ENCODE results near the gene ZNF277.
A peak's percentile ranks its signal among the peaks of the same experiment; 100 is the strongest.

The ZNF277 gene

DNA sequence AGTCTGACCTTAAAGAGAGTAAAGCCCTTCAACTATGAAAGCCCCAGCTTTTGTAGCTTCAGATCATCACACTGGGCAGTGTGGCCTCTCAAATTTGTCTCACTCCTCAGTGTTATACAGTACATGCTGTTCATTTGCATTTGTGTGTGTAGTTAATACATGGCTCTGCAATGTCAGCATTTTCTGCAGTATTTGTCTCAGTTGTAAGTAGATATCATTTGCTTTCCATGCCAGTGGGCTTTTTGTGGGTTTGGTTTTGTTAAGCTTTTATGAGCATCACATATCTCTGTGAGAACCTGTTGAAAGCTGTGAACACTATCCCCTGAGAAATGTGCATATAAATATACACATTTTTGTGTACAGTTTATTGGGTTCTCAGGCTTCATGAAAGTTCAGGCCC lies 57.0 kb downstream of the ZNF277 start:
- Histone ChIP-seq H3K23ac (ENCODE audit: low read length in 2 of 2) (no peak overlapping the region), H2BK120ac (ENCODE audit: low read depth, low read length) (no peak overlapping the region), H2BK15ac (ENCODE audit: low read depth, poor library complexity, severe bottlenecking) (no peak overlapping the region), H2BK12ac (ENCODE audit: low read length in 2 of 2) (no peak overlapping the region), H3K9me3 (ENCODE audit: control insufficient read depth, low read length) (no peaks in the 10 kb centered on the region), H2AFZ (ENCODE audit: low read depth, low read length) (no peak overlapping the region), H3K4me2 (ENCODE audit: low read length, poor library complexity, severe bottlenecking) (no peak overlapping the region), H2AK5ac (ENCODE audit: low read length, severe bottlenecking) (no peak overlapping the region), H3K27me3 (ENCODE audit: control insufficient read depth in 1 of 2, insufficient read depth in 1 of 2, low read length in 2 of 2) (no peaks in the 10 kb centered on the region), H4K8ac (ENCODE audit: low read length) (no peak overlapping the region), H3K4me3 (ENCODE audit: insufficient read depth in 1 of 2, low read depth in 1 of 2, low read length in 2 of 2) (no peak overlapping the region), H3K9ac (ENCODE audit: low read length) (no peak overlapping the region), H3K18ac (ENCODE audit: low read depth in 1 of 2, low read length in 2 of 2) (no peak overlapping the region), H3K4me1 (ENCODE audit: control insufficient read depth, insufficient read depth, low read depth, low read length) (peaks cover 2% of the 10 kb centered on the region), H3K14ac (ENCODE audit: low read length in 2 of 2) (no peak overlapping the region), H3K27ac (ENCODE audit: low read length, poor library complexity, severe bottlenecking) (no peak overlapping the region), H3K79me1 (replicated peaks; ENCODE audit: low read length, poor library complexity, severe bottlenecking) (peaks cover 22% of the 10 kb centered on the region), H3K36me3 (ENCODE audit: control insufficient read depth in 1 of 2, insufficient read depth in 2 of 2, low read depth in 1 of 2, low read length in 2 of 2) (no peaks in the 10 kb centered on the region), H3K4ac (ENCODE audit: low read depth in 1 of 2, low read length in 2 of 2) (no peak overlapping the region), H4K91ac (ENCODE audit: low read length) (no peak overlapping the region), H2BK5ac (ENCODE audit: low read depth, low read length, poor library complexity, severe bottlenecking) (no peak overlapping the region)
- no peak for DNase-seq

DNA sequence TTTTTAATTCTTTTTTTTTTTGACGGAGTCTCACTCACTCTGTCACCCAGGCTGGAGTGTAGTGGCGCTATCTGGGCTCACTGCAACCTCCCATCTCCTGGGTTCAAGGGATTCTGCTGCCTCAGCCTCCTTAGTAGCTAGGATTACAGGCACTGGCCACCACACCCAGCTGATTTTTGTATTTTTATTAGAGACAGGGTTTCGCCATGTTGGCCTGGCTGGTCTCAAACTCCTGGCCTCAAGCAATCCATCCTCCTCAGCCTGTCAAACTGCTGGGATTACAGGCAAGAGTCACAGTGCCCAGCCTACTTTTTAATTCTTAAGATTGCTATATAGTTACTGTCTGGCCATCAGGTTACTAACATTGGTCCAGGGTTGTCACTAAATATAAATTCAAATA lies 59.6 kb downstream of the ZNF277 start:
- Histone ChIP-seq H3K4me1 (ENCODE audit: control insufficient read depth, insufficient read depth, low read depth, low read length) (peaks cover 2% of the 10 kb centered on the region), H2BK120ac (ENCODE audit: low read depth, low read length) (no peak overlapping the region), H3K14ac (ENCODE audit: low read length in 2 of 2) (no peak overlapping the region), H2BK5ac (ENCODE audit: low read depth, low read length, poor library complexity, severe bottlenecking) (peak overlapping the region; percentile 19), H3K27me3 (ENCODE audit: control insufficient read depth in 1 of 2, insufficient read depth in 1 of 2, low read length in 2 of 2) (no peaks in the 10 kb centered on the region), H3K23ac (ENCODE audit: low read length in 2 of 2) (no peak overlapping the region), H3K4me3 (ENCODE audit: insufficient read depth in 1 of 2, low read depth in 1 of 2, low read length in 2 of 2) (no peak overlapping the region), H2BK12ac (ENCODE audit: low read length in 2 of 2) (no peak overlapping the region), H3K9me3 (ENCODE audit: control insufficient read depth, low read length) (no peaks in the 10 kb centered on the region), H4K91ac (ENCODE audit: low read length) (no peak overlapping the region), H3K18ac (ENCODE audit: low read depth in 1 of 2, low read length in 2 of 2) (no peak overlapping the region), H3K27ac (ENCODE audit: low read length, poor library complexity, severe bottlenecking) (no peak overlapping the region), H3K9ac (ENCODE audit: low read length) (no peak overlapping the region), H2AK5ac (ENCODE audit: low read length, severe bottlenecking) (no peak overlapping the region), H2BK15ac (ENCODE audit: low read depth, poor library complexity, severe bottlenecking) (no peak overlapping the region), H2AFZ (ENCODE audit: low read depth, low read length) (no peak overlapping the region), H3K36me3 (ENCODE audit: control insufficient read depth in 1 of 2, insufficient read depth in 2 of 2, low read depth in 1 of 2, low read length in 2 of 2) (no peaks in the 10 kb centered on the region), H3K4me2 (ENCODE audit: low read length, poor library complexity, severe bottlenecking) (no peak overlapping the region), H3K79me1 (replicated peaks; ENCODE audit: low read length, poor library complexity, severe bottlenecking) (peaks cover 20% of the 10 kb centered on the region), H4K8ac (ENCODE audit: low read length) (no peak overlapping the region), H3K4ac (ENCODE audit: low read depth in 1 of 2, low read length in 2 of 2) (no peak overlapping the region)
- 96% methylated on average over 3 of the region's 3 CpGs for WGBS
- DNase-seq, result peak; percentile 7

DNA sequence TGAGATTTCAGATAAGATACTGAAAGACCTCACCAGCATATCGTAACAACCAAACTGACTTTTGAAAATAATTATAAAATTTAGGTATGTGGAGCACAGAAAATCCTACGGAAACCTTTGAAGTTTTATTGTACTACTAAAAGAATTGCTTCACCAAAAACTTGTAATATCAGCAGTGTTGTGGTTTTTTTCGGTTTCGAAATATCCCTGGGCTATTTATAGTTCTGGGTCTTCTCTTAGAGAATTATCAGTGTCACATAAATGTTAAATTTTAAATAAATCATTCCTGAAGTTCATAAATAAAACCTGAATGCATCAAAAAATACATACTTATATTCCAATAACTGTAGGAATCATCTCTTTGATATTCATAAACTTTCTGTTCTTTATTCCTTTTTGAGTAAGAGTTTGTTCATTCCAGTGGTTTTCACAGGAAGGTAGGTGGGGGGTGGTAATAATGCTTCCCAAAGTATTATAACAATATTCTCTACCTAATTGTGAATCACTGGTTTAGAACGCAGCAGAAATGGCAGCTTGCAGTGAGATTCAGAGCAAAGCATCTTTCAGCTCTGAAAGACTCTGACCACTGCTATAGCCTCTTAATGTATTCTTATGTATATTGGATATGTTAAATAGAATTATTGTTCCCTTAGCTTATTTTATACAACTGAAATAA lies 60.2 kb downstream of the ZNF277 start:
- no CpG with 5 or more reads among the region's 5 CpGs for WGBS
- H3K18ac ChIP-seq (ENCODE audit: low read depth in 1 of 2, low read length in 2 of 2), result no peak overlapping the region

DNA sequence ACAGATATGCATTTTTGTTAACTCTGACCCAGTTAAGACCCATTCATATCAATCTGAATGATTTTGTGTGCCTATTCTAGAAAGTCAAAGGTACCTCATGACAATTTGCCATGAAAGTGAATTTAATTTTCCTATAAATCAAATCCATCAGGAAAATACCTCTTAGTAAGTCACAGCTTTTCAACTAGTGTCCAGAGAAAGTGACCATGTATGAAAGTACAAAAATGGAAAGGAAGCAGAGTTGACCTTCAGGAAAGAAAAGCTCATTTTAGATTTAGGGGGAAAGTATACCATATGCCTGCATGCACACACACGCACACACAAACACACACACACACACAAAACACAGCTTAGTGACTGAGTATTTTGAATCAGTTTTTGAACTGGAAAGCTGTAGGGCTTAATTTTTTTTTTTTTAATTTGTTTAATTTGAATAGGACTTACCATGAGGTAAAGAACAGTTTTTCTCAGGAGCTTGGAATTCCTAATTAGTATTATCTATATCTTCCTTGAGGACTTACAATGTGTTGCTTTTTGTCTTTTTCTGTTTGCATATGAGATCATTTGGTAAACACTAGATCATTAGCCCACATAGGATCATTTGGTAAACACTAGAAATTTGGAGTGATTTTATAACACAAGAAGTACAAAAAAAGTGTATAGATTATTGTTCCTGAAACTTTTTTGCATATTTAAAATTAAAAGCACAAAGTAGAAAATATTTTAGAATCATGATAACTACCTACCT lies 61.6 kb downstream of the ZNF277 start:
- no CpG with 5 or more reads among the region's 1 CpG for WGBS
- H3K27me3 ChIP-seq (ENCODE audit: control insufficient read depth in 1 of 2, insufficient read depth in 1 of 2, low read length in 2 of 2), result no peaks in the 10 kb centered on the region
- H3K9me3 ChIP-seq (ENCODE audit: control insufficient read depth, low read length), result no peaks in the 10 kb centered on the region

More for the DNA sequence above, 60.2 kb downstream of the ZNF277 start:
- no peak overlapping the region for H3K23ac ChIP-seq (ENCODE audit: low read length in 2 of 2)
- no peaks in the 10 kb centered on the region for H3K9me3 ChIP-seq (ENCODE audit: control insufficient read depth, low read length)
- H3K4me1 ChIP-seq (ENCODE audit: control insufficient read depth, insufficient read depth, low read depth, low read length), result peaks cover 2% of the 10 kb centered on the region
- H3K4me2 ChIP-seq (ENCODE audit: low read length, poor library complexity, severe bottlenecking), result no peak overlapping the region
- H2BK120ac ChIP-seq (ENCODE audit: low read depth, low read length), result no peak overlapping the region
- H4K91ac ChIP-seq (ENCODE audit: low read length), result no peak overlapping the region
- no peak overlapping the region for H3K4me3 ChIP-seq (ENCODE audit: insufficient read depth in 1 of 2, low read depth in 1 of 2, low read length in 2 of 2)
- no peak overlapping the region for H2BK5ac ChIP-seq (ENCODE audit: low read depth, low read length, poor library complexity, severe bottlenecking)
- H2BK12ac ChIP-seq (ENCODE audit: low read length in 2 of 2), result no peak overlapping the region
- H3K4ac ChIP-seq (ENCODE audit: low read depth in 1 of 2, low read length in 2 of 2), result no peak overlapping the region
- no peak overlapping the region for H2BK15ac ChIP-seq (ENCODE audit: low read depth, poor library complexity, severe bottlenecking)
- no peak overlapping the region for H2AK5ac ChIP-seq (ENCODE audit: low read length, severe bottlenecking)
- no peaks in the 10 kb centered on the region for H3K27me3 ChIP-seq (ENCODE audit: control insufficient read depth in 1 of 2, insufficient read depth in 1 of 2, low read length in 2 of 2)
- H3K27ac ChIP-seq (ENCODE audit: low read length, poor library complexity, severe bottlenecking), result no peak overlapping the region
- H3K14ac ChIP-seq (ENCODE audit: low read length in 2 of 2), result no peak overlapping the region
- H2AFZ ChIP-seq (ENCODE audit: low read depth, low read length), result no peak overlapping the region
- H3K9ac ChIP-seq (ENCODE audit: low read length), result no peak overlapping the region
- peak; percentile 56 for DNase-seq
- no peak overlapping the region for H4K8ac ChIP-seq (ENCODE audit: low read length)
- peaks cover 20% of the 10 kb centered on the region for H3K79me1 ChIP-seq (replicated peaks; ENCODE audit: low read length, poor library complexity, severe bottlenecking)
- H3K36me3 ChIP-seq (ENCODE audit: control insufficient read depth in 1 of 2, insufficient read depth in 2 of 2, low read depth in 1 of 2, low read length in 2 of 2), result no peaks in the 10 kb centered on the region

More for the DNA sequence above, 61.6 kb downstream of the ZNF277 start:
- no peak overlapping the region for H3K4ac ChIP-seq (ENCODE audit: low read depth in 1 of 2, low read length in 2 of 2)
- no peak overlapping the region for H2BK5ac ChIP-seq (ENCODE audit: low read depth, low read length, poor library complexity, severe bottlenecking)
- H3K36me3 ChIP-seq (ENCODE audit: control insufficient read depth in 1 of 2, insufficient read depth in 2 of 2, low read depth in 1 of 2, low read length in 2 of 2), result no peaks in the 10 kb centered on the region
- no peak overlapping the region for H3K18ac ChIP-seq (ENCODE audit: low read depth in 1 of 2, low read length in 2 of 2)
- H3K23ac ChIP-seq (ENCODE audit: low read length in 2 of 2), result no peak overlapping the region
- no peak overlapping the region for H2BK15ac ChIP-seq (ENCODE audit: low read depth, poor library complexity, severe bottlenecking)
- no peak overlapping the region for H3K9ac ChIP-seq (ENCODE audit: low read length)
- H4K91ac ChIP-seq (ENCODE audit: low read length), result no peak overlapping the region
- no peak overlapping the region for H3K4me3 ChIP-seq (ENCODE audit: insufficient read depth in 1 of 2, low read depth in 1 of 2, low read length in 2 of 2)
- H3K79me1 ChIP-seq (replicated peaks; ENCODE audit: low read length, poor library complexity, severe bottlenecking), result peaks cover 20% of the 10 kb centered on the region
- H2AFZ ChIP-seq (ENCODE audit: low read depth, low read length), result no peak overlapping the region
- peaks cover 2% of the 10 kb centered on the region for H3K4me1 ChIP-seq (ENCODE audit: control insufficient read depth, insufficient read depth, low read depth, low read length)
- DNase-seq, result no peak
- H2AK5ac ChIP-seq (ENCODE audit: low read length, severe bottlenecking), result no peak overlapping the region
- H4K8ac ChIP-seq (ENCODE audit: low read length), result no peak overlapping the region
- H3K14ac ChIP-seq (ENCODE audit: low read length in 2 of 2), result no peak overlapping the region
- H2BK12ac ChIP-seq (ENCODE audit: low read length in 2 of 2), result no peak overlapping the region
- H3K4me2 ChIP-seq (ENCODE audit: low read length, poor library complexity, severe bottlenecking), result no peak overlapping the region
- H2BK120ac ChIP-seq (ENCODE audit: low read depth, low read length), result no peak overlapping the region
- no peak overlapping the region for H3K27ac ChIP-seq (ENCODE audit: low read length, poor library complexity, severe bottlenecking)

Data from mesenchymal stem cell (in vitro differentiated cells and primary cell).